Activated CD4-positive, alpha-beta T cell treated with anti-CD3 and anti-CD28 coated beads, Interleukin-2, amount 50 U/mL, for 4 hours (primary cell): ENCODE data around the gene KCNB1.
"Not testable (repeated sequence)": the region's sequence is repeated elsewhere in the genome, so short reads cannot be mapped to it uniquely, and the experiment has no call there.

Experiments used
- DNase-seq, 2 experiments: peaks; one replicate each; pipeline ENCODE4 v3.0.0-alpha.2; 2020

KCNB1 gene

DNA sequence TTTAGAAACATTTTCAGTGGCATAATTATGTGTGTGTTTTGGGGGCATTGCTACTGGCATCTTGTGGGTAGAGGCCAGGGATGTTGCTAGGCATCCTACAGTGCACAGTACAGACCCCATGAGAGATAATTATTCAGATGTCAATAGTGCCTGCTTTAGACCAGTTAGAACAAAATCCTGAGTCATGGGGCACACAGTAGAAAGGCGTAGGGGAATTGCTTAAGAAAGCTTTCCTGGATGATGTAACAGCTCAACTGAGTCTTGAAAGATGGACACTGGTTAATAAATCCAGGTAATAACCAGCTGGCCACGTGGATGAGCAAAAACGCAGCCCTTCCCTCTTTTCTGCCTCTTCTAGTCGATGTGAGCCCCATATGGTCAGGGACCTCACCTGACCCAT is 51.1 kb downstream of the KCNB1 start:
- DNase-seq: no peak

DNA sequence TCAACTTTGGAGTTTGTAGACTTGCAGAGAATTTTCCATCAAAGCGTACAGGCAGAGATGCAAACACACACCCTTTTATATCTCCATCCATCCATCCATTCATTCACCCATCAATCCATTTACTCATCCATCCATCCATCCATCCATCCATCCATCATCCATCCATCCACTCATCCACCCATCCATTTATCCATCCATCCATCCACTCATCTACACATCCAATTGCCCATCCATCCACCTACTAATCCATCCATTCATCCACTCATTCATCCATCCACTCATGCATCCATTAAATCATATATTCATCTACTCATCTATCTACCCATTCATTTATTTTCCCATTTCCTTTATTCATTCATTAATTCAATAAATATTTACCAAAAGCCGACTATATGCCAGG is 52.1 kb downstream of the KCNB1 start:
- DNase-seq: no peak

DNA sequence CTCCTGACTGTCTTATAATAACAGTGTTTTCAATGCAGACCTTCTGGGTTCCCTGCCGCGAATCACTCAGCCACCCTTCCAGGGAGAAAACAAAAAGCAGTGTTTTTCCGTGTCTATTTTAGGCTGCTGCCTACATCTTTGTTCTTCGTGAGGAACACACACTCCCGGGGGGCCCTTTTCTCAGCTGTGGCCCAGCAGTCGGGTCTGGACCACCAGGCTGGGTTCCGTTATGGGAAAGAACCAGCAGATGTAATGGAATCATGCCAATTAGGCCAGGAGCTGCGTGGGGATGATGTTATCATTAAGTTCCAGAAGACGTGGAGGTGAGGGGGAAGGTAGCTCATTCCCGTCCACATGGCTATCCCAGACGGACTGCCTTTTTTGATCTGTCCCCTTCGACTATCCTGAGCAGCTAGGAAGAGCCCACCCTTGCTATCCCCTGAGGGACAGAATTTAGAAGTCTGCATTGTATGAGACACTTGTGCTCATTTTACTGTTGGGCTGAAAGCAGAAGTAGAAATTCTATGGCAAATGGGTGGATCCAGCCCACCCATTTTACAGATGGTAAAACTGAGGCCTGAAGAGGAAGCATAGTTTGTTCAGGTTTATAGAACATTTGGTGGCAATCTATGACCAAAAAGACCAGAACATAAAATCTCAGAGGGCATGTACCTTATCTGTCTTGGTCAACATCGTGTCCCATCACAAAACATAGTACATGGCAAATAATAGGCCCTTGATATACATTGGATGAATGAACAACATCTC is 54.5 kb downstream of the KCNB1 start:
- no peak for DNase-seq

DNA sequence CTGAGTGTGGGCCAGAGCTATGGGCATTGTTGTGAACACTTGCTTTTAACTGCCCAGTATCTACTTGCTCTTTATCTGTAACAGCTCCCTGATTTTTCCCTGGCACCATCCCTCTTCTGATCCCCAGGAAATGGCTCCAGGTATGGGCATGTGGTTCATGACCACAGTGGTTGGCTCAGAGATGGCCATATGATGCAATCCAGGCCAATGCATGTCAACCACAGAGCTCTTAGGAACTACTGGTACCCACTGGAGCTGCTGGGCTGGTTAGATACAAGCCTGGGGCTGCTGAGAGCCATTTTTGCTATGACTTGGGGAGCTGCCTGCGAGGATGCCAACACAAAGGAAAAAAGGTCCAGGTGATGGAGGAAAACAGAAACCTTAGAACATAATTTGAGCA is 55.6 kb downstream of the KCNB1 start:
- no peak for DNase-seq

DNA sequence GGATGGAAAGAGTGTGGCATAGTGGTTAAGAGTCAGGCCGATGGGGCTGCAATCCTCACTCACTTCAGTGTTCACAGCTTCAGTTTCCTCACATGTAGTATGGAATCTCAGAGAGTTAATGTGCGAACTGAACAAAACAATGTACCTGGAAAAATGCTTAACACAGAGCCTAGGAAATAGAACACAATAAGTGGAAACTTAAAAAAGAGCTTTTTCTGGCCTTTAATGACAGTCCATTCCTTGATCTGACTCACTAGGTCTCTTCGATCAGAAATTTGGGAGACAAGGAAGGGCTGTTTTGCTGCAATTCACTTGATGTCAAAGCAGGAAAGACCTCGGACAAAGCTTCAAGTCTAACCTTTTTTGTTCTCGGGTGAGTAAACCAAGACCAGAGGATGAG is 56.1 kb downstream of the KCNB1 start:
- DNase-seq: no peak

DNA sequence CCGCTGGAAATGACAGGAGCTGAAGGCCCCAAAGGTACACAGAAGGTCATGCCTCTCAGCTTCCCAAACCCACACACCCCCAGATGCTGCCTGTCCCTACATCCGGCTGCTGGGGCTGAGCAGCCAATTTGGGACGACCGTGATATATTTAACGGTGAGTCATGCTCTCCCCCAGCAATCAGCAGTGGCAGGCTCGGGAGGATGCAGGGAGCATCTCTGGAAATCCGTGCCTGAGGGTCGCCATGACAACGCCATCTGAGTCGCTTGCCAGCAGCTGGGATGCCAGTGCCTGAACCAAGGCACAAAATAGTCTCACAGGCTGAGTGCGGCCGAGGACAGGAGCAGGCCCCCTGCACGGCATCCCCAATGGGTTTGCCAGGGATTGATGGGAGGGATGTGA is 57.9 kb downstream of the KCNB1 start:
- DNase-seq: no peak

DNA sequence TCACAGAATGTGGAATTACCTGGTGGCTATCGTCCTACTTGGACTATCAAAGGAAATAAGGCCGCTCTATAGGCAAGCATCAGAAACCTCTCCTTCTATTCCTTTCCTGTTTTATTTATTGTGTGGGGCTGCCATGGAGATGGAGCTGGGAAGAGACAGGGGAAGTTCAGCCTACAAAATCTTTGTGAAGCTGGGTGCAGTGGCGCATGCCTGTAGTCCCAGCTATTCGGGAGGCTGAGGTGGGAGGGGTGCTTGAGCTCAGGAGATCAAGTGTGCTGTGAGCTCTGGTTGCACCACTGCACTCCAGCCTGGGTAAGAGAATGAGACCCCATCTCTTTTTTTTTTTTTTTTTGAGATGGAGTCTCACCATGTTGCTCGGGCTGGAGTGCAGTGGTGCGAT is 60.3 kb downstream of the KCNB1 start:
- no peak for DNase-seq

DNA sequence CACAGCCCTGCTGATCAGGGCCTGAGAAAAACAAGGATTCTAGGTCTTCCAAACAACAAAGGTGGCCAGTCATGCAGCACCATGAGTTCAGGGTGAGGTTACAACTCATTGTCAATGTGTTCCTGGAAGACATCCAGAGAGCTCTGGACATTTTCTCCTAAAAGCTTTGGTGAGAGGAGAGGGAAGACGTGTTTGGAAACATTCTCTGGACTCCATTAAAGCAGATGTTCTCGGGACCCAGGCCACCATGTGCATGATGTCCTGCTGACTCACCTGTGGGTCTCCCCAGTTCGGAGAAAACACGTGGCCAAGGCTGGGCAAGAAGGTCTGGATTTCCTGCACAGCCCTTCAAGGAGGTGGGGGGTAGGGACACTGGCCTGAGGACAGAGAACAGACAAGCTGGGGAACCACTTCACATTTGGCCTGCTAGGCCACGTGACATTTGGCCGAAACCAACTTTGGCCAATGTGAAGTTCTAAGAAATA is 61.6 kb downstream of the KCNB1 start:
- DNase-seq: no peak

DNA sequence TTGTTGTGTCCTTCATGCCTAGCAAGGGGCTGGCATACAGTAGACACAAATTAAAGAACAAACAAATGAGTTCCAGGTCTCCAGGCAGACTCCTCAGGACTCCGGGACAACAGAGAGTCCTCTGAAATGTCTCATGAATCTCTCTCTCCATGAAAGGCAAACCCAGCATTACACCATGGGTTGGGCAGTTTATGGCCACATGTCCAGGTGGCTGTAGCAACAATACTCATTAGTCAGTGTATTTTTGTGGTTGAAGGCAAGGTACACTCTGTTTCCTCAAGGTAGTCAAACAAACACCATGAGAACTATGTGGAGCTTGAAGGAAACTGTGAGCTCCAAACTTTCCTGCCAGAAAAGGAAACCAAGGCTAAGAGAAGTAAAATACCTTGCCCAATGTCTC is 62.2 kb downstream of the KCNB1 start:
- DNase-seq: no peak

DNA sequence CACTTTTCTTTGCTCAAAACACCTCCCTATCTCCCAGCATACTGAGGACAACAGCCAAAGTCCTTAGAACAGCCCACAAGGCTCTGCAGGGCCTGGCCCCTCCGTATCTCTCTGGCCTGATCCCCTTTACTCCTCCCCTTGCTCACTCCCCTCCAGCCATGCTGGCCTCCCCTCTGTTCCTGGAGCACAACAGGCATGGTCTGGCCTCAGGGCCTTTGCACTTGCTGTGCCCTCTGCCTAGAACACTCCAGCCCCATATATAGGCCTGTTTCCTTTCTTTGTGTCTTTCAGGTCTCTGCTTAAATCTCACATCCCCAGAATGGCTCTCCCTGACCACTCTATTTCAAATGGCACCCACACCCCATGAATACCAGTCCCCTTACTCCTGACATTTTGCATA is 62.7 kb downstream of the KCNB1 start:
- no peak for DNase-seq

DNA sequence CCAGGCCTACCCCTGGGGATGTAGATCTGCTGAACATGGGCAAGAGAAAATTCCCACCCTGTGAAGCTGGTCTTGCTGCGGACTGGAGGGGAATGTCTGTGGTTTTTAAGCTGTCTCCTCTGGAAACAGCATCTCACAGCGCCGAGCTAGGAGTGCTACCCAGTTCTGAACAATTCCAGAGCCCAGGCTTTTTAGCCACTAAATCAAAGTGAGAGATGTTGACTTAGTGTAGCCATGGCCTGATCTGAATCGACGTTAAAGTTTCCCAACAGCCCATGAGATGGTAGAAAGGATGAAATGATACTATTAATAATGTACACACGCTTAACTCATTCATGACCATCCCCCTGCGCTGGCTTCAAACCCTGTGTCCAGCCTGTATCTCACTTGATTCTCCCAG is 63.7 kb downstream of the KCNB1 start:
- no peak for DNase-seq

DNA sequence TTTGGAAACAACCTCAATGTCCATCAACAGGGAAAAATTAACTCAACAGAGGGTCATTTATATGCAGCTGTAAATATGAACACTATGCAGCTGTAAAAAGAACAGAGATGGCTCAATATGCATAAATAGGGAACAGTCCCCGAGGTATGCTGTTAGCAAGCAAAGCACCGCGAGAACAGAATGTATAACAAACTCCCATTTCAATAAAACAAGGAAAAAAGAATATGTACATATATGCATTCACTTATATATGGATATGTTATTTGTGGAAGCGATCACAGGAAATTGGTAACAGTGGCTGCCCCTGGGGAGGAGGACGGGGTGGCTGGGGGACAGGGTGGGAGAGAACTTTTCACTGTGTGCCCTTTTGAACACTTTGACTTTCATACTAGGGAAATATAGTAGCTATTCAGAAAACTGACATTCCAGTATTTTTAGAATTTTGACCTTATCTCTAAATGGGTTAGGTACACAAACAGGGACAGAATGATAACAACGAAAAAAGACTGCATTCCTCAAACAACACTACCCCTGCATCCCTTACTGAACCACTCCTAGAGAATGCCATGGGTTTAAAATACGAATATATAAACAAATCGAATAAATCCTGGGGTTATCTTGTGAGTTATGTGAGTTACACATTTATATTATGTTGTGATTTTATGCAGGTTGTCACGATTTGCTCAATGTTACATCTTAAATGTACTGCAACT is 64.5 kb downstream of the KCNB1 start:
- DNase-seq: no peak

DNA sequence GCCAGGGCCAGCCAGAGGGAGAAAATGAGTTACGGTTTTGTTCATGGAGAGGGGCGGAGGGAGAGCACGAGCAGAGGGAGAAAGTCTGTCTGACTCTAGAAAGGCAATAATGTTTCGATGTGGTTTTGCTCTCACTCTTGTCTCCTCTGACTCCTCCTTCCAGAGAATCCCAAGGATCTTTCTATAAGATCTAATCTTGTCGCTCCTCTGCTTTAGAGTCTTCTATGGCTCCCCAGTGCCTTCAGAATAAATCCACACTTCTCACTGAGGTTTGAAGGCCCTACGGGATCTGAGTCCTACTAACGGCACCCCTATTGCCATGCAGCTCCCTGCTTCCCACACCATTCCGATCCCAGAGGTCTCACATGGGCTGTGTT is 66.8 kb downstream of the KCNB1 start:
- no peak for DNase-seq

DNA sequence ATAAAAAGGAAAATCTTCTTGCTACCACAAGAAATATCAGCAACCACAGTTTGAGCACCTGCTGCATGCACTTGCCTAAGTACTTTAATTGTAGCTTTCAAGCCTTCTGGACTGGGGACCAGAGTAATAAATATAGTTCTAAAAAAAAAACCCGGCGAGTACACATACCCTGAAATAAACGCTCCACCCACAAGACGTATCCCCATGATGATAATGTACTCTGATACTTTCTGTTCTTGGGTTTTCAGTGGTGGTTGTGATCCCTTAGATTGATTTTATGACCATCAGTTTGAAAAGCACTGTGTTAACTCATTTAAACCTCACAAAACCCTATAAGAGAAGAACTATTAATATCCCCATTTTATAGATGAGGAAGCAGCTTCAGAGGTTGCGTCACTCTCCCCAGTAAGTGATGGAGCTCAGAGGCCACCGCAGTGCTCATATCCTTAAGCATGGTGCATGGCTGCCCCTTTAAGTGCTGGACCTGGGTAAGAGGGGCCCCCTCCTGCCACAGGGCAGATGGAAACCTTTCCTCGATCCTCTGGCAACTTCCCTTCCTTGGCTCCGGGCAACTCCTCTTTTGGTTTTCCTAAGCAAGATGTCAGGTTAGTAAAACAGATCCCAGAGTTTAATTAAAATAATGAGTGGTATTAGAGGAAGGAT is 67.3 kb downstream of the KCNB1 start:
- DNase-seq: no peak

DNA sequence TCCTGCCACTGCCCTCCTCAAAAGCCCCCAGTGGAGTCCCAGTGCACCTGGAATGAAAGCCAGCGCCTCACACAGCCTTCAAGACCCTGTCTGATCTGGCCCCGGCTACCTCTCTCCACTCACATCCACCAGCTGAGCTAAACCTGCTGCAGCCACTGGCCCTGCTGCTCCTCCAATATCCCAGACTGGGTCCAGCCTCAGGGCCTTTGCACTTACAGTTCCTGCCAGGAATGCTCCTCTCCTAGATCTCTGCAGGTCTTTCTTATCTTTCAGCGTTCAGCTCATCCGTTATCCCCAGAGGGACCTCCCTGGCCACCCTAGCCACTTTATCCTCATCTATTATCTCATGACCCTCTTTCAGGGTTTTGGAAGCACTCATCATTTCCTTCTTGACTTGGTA is 68.8 kb downstream of the KCNB1 start:
- DNase-seq: no peak

DNA sequence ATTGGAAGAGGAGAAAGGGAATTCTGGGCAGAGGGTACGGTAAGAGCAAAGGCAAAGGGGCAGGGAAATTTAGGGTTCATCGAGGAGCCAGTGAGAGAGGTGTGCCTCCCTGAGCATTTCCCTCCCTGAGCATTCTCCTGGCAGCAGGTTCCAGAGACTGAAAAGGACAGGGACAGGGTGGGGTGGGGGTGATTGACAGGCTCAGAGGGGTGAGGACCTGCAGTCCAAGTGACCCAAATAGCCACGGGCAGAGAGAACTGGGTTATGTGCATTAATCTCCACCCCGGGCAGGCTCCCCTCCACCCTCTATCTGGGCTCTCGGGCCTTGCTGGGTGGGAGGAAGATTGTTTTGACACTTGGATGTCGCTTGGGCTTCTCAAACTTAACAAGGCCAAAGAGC is 69.5 kb downstream of the KCNB1 start:
- DNase-seq: no peak

DNA sequence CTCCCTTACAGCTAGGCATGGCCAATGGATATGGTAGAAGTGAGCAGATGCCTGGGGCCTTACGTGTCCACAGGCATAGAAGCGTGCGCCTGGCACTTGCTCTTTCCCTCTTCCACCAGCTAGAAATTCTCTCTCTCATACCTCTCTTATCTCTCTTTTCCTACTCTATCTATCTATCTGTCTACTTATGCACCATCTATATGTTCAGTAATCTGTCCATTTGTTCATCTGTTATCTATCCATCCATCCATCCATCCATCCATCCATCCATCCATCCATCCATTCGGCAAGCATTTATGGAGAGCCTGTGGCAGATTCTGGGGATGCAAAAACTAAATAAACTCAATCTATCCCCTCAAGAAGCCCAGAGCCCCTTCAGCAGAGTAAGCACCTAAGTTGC is 70.2 kb downstream of the KCNB1 start:
- DNase-seq: no peak

DNA sequence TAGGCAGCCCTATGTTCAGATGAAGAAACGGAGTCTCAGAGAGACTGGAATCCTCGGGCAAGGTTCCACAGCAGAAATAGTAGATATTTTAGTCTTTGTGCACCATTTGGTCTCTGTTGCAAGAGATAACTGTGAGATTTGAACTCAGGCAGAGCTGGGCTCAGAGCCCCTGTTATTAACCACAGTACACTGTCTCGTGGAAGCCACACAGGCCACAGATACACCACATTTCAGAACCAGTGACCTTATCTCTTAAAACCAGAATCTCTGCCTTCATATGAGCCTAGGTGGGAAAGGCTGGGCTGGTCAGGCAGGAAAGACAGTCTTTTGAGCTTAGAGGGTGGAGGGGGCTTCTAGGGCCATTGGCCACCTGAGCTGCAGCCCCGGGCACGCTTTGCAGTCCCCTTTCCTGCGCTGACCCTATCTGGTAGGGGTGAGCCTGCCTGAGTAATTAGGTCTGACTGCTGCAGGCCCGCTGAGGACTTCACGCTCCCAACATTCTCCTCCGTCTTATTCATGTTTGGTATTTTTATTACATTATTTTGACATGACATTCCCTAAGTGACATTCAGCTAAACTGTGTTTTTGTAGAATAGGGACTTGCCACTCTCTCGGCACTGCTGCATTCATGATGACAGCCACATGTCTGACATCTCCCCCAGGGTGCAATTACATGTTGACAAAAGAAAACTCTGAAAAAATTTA is 71.1 kb downstream of the KCNB1 start:
- no peak for DNase-seq

DNA sequence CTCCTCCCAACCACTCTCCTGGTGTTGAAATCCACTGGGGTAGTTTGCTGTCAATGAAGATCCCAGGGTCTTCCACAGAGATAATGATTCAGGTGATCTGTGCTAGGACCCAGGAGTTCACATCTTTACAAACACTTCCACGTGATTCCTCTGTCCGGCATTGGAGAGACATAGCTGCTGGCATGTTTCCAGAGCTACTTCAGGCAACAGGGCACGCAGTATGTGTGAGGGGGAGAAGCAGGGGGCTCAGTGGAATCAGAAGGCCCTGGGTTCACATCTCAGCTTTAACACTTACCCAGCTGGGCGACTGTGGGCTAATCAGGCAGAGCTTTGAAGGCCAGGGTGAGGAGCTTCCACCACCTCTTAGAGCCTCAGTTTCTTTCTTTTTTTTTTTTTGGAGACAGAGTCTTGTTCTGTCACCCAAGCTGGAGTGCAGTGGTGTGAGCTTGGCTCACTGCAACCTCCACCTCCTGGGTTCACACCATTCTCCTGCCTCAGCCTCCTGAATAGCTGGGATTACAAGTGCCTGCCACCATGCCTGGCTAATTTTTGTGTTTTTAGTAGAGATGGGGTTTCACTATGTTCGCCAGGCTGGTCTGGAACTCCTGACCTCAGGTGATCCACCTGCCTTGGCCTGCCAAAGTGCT is 72.4 kb downstream of the KCNB1 start:
- not testable (repeated sequence) for DNase-seq

DNA sequence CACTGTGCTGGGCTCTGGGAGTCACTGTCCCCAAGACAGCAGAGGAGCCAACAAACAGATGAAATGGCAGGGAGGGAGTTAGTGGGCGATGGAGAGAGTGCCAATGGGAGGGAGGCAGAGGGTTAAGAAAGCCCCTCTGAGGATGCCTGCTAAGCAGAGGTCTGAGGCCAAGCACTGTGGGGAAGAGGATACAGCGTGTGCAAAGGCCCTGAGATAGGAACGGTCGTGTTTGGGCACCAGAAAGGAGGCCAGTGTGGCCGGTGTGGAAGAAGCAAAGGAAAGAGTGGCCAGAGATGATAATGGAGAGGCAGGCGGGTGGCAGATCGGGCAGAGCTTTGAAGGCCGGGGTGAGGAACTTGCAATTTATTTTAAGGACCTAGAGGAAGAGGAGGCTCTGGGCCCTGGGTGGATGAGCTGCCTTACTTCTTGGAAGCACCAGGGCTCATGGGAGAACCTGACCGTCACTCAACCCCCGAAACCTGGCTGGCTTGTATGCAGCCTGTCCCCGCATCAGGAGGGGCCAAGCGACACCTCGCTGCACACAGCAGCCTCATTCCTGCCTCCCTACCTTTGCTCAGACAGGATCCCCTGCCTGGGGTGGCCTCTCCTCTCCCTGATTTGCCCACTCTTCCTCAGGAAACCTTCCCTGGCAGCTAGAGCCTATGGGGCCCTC is 73.0 kb downstream of the KCNB1 start:
- no peak for DNase-seq

DNA sequence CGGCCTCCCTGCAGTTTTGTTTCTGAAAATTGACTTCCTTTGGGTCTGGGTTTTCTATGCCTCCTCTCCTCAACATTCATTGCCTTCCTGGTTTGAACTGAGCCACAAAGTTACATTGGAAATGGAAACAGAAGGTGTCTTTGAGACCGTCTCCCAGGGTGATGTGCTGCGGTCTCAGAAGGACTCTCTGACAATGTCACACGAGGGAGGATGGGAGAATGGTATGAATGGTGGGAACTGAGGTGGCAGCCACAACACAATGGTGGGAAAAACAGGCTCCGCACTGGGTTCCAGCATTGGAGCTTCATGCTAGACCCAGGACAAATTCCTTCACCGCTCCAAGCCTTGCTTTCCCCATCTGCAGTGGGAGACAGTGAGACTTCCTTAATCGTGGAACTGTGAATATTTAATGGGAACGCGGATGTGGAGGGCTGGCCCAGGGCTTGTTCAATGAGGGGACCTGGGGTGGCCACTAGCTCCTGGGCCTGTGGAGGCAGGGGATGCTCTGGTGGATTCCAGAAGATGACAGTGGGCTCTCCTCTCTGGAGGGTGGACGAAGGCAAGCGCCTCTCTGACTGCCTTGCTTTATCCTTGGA is 73.9 kb downstream of the KCNB1 start:
- no peak for DNase-seq

DNA sequence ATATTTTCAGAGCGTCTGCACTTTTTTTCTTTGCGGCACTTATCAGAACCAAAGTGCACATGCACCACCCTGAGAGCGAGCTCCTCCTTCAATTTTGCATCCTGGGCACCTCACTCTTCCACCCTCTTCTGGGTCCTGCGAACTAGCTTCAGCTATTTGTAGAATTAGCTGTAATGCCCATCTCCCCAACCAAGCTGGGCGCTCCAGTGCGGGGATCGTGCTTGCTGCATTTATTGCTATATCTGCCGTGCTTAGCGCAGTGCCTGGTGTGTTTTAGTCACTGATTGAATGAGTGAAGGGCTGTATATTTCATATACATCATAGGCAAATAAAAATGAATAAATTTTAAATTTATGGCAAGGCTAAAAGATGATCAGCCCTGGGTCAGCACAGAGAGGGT is 75.8 kb downstream of the KCNB1 start:
- DNase-seq: no peak
